ENCODE results near the gene CPT2.

The CPT2 gene

DNA sequence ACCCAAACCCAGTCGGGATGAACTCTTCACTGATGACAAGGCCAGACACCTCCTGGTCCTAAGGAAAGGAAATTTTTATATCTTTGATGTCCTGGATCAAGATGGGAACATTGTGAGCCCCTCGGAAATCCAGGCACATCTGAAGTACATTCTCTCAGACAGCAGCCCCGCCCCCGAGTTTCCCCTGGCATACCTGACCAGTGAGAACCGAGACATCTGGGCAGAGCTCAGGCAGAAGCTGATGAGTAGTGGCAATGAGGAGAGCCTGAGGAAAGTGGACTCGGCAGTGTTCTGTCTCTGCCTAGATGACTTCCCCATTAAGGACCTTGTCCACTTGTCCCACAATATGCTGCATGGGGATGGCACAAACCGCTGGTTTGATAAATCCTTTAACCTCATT lies 13.7 kb downstream of the CPT2 start:
- in situ Hi-C loops (cut with MboI; ENCODE audit: low sequenced_read_pairs, unreplicated experiment), result no loop called here
- no peak for DNase-seq (ENCODE audit: low spot score)
- TF ChIP-seq, protein P1, sequence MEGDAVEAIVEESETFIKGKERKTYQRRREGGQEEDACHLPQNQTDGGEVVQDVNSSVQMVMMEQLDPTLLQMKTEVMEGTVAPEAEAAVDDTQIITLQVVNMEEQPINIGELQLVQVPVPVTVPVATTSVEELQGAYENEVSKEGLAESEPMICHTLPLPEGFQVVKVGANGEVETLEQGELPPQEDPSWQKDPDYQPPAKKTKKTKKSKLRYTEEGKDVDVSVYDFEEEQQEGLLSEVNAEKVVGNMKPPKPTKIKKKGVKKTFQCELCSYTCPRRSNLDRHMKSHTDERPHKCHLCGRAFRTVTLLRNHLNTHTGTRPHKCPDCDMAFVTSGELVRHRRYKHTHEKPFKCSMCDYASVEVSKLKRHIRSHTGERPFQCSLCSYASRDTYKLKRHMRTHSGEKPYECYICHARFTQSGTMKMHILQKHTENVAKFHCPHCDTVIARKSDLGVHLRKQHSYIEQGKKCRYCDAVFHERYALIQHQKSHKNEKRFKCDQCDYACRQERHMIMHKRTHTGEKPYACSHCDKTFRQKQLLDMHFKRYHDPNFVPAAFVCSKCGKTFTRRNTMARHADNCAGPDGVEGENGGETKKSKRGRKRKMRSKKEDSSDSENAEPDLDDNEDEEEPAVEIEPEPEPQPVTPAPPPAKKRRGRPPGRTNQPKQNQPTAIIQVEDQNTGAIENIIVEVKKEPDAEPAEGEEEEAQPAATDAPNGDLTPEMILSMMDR (IDR thresholded peaks at IDR 0.05; ENCODE audit: borderline replicate concordance, control extremely low read depth, extremely low read depth, insufficient read depth, missing control alignments), result no peak

DNA sequence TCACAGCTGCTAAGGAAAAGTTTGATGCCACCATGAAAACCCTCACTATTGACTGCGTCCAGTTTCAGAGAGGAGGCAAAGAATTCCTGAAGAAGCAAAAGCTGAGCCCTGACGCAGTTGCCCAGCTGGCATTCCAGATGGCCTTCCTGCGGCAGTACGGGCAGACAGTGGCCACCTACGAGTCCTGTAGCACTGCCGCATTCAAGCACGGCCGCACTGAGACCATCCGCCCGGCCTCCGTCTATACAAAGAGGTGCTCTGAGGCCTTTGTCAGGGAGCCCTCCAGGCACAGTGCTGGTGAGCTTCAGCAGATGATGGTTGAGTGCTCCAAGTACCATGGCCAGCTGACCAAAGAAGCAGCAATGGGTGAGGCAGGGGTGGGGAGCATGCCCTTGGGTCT lies 14.3 kb downstream of the CPT2 start:
- in situ Hi-C loops (cut with MboI; ENCODE audit: low sequenced_read_pairs, unreplicated experiment), result no loop called here
- TF ChIP-seq, protein P1 (IDR thresholded peaks at IDR 0.05; ENCODE audit: borderline replicate concordance, control extremely low read depth, extremely low read depth, insufficient read depth, missing control alignments), result no peak
- DNase-seq (ENCODE audit: low spot score), result no peak

DNA sequence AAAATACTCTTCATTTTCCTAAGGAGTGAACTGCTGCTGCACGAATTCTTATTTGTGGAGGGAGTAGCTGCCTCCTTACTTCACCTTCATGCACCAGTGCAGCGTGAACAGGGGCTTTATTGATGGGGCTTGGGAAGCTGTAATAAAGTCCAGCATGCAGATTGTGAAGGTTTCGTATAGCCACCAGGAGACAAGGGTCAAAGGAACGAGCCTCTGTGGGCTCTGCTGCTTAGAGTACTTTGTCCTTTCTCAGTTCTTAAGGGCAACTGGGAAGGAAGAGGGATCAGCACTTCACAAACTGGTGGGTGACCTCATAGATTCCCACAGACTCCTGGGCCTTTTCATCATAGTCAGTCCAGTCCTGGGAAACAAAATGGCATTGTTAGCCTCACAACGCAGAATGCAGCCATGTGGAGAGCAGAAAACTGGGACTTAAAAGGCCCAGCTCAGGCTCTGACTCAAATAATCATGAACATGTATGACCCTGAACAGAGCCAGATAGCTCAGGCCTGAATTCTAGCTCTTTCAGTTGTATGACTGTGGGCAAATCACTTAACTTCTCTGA lies 17.8 kb downstream of the CPT2 start:
- DNase-seq (ENCODE audit: low spot score), result no peak
- in situ Hi-C loops (cut with MboI; ENCODE audit: low sequenced_read_pairs, unreplicated experiment), result no loop called here
- TF ChIP-seq, protein P1 (IDR thresholded peaks at IDR 0.05; ENCODE audit: borderline replicate concordance, control extremely low read depth, extremely low read depth, insufficient read depth, missing control alignments), result no peak

DNA sequence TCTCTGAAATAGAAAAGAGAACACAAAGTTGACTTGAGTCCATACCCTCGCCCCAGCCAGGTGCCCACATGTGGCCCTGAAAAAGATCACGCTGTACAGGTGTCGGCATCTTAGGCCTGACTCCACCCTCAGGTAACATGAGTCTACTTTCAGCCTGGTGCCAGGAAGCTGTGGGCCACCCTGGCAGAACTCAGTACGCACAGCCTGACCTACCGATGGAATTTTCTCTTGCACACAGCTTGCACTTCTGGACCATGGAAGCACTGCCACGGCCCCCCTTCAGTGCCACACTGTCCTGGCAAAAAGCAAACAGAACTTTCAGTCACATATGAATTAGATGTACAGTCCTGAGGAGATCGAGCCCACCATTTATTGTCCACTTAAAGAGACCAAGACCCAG lies 21.6 kb downstream of the CPT2 start:
- TF ChIP-seq, protein P1 (IDR thresholded peaks at IDR 0.05; ENCODE audit: borderline replicate concordance, control extremely low read depth, extremely low read depth, insufficient read depth, missing control alignments), result no peak
- in situ Hi-C loops (cut with MboI; ENCODE audit: low sequenced_read_pairs, unreplicated experiment), result no loop called here

DNA sequence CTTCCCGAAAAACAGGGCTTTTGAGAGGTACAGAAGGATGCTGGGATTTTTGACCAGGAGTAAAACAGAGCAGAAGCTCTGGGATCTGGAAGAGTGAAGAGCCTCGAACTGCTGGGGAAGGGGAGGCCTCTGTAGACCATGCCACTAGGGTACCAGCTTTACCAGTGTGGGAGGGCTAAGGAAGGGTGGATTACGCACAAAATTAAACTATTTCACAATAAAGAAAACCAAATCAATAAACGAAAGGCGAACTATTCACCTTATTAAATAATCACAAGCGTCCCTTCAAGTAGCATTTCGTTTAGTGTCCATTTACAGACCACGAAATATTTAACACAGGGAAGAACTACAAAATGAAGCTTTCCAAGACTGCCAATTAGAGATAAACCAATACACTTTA lies 23.1 kb downstream of the CPT2 start:
- in situ Hi-C loops (cut with MboI; ENCODE audit: low sequenced_read_pairs, unreplicated experiment), result no loop called here
- TF ChIP-seq, protein P1 (IDR thresholded peaks at IDR 0.05; ENCODE audit: borderline replicate concordance, control extremely low read depth, extremely low read depth, insufficient read depth, missing control alignments), result no peak
- no peak for DNase-seq (ENCODE audit: low spot score)

More for the DNA sequence above, 21.6 kb downstream of the CPT2 start:
- DNase-seq (ENCODE audit: low spot score), result no peak

DNA sequence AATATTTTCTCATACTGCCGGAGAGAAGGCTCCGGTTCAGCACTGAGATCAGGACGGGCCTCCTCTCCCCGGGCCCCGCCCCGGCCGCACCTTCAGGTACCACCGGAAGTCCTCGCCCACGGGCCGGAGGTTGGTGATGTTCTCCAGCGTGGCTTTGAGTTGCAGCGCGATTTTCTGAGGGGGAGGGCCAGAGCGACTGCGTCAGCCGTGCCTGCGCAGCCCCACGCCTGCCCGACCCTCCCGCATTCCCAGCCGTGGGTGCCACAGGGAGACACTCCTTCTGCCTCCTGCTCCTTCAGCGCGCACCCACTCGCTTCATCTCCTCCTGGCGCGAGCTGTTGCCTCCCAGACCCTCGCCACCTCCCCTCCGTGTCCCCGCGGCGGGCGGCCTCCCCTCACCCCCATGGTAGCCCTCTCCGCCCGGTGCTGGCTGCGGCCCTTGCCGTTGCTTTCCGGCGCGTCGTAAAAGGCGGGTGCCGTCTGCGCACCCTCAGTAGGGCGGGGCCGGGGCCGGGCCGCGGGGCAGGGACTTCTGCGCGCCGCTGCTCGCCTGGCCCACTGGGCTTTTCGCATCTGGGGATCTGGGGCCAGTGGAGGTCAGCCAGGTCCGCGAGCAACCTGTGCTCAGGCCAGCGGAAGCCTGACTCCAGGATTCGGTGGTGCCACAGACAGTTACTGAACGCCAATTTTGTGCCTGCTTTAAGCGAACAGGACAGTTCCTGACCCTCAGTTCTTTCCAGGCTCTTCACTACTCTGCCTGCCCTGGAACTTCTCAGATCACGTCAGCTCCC lies 23.7 kb downstream of the CPT2 start, which contains the start of gene CZIB:
TSS of gene CZIB (minus strand) at position 464 of the 791 bp plus-strand sequence. CDS start at position 405, 59 bp downstream.
- TF ChIP-seq, protein P1 (IDR thresholded peaks at IDR 0.05; ENCODE audit: borderline replicate concordance, control extremely low read depth, extremely low read depth, insufficient read depth, missing control alignments), result no peak
- in situ Hi-C loops (cut with MboI; ENCODE audit: low sequenced_read_pairs, unreplicated experiment), result no loop called here

More for the DNA sequence above, 23.7 kb downstream of the CPT2 start, which contains the start of gene CZIB:
- peak; percentile 96 for DNase-seq (ENCODE audit: low spot score)
